Smooth muscle cell (in vitro differentiated cells): ENCODE data around the gene KRT32. TPM values are rescaled to one million over a fixed set of nuclear protein-coding genes. Genes with fewer than 3 reads are reported as not detected.
A peak's percentile ranks its signal among the peaks of the same experiment; 100 is the strongest.

Experiments
- DNase-seq: peaks from one replicate; lab custom pipeline; 2025; ENCODE audit not compliant: unreplicated experiment; lab: John Stamatoyannopoulos, UW
- H2AFZ ChIP-seq: fragments of 200-600 bp; sonication (generic); 2 replicates; pipeline ENCODE4 v1.6.0; 2016; ENCODE audit warnings: antibody characterized with exemption, low read depth, mild to moderate bottlenecking
- H3F3A ChIP-seq: fragments of 200-600 bp; sonication (generic); 2 replicates; pipeline ENCODE4 v1.6.0; 2017; ENCODE audit warnings: antibody characterized with exemption, low read depth
- H3K27ac ChIP-seq: fragments of 200-600 bp; sonication (generic); 2 replicates; pipeline ENCODE4 v1.5.1; 2016; ENCODE audit warnings: low read depth, mild to moderate bottlenecking
- H3K27me3 ChIP-seq: fragments of 200-600 bp; sonication (generic); 2 replicates; pipeline ENCODE4 v1.6.1; 2016; ENCODE audit warnings: low read depth, mild to moderate bottlenecking
- H3K36me3 ChIP-seq: fragments of 200-600 bp; sonication (generic); 2 replicates; pipeline ENCODE4 v1.5.1; 2016; ENCODE audit warnings: low read depth
- H3K4me1 ChIP-seq: fragments of 200-600 bp; sonication (generic); 2 replicates; pipeline ENCODE4 v1.5.1; 2016; ENCODE audit warnings: low read depth
- H3K4me2 ChIP-seq: fragments of 200-600 bp; sonication (generic); 2 replicates; pipeline ENCODE4 v1.6.0; 2016; ENCODE audit warnings: mild to moderate bottlenecking
- H3K4me3 ChIP-seq: fragments of 200-600 bp; sonication (generic); 2 replicates; pipeline ENCODE4 v1.5.1; 2016; ENCODE audit warnings: mild to moderate bottlenecking
- H3K79me2 ChIP-seq: fragments of 200-600 bp; sonication (generic); 2 replicates; pipeline ENCODE4 v1.6.0; 2016; ENCODE audit warnings: low read depth, mild to moderate bottlenecking
- H3K9ac ChIP-seq: fragments of 200-600 bp; sonication (generic); 2 replicates; pipeline ENCODE4 v1.6.0; 2016; ENCODE audit warnings: low read depth
- H3K9me3 ChIP-seq: fragments of 200-600 bp; sonication (generic); replicated peaks from 2 replicates; pipeline ENCODE4 v1.5.1; 2016; ENCODE audit warnings: low read depth
- H4K20me1 ChIP-seq: fragments of 200-600 bp; sonication (generic); 2 replicates; pipeline ENCODE4 v1.6.0; 2016; ENCODE audit warnings: low read depth
- WGBS: methylation state at CpG from one replicate; pipeline ENCODE4 v1.1.7; 2016; ENCODE audit warnings: low lambda C conversion rate; 5-methylcytosine and 5-hydroxymethylcytosine counted together
- polyA plus RNA-seq: library from polyadenylated mRNA; unstranded; fragments of >200 nt; fragmentation: Nextera tagmentation; extraction: Ambion mirVana; gene quantifications from 2 replicates; pipeline ENCODE4 v1.2.1, GENCODE V29; 2016
- total RNA-seq: library from RNA; depleted of rRNA; stranded (reverse); fragments of >200 nt; gene quantifications from 2 replicates; pipeline ENCODE4 v1.2.3, GENCODE V29; 2014
- TF ChIP-seq, protein P1 (sequence below): fragments of 200-600 bp; sonication (generic); IDR thresholded peaks from 2 replicates; pipeline ENCODE4 v1.5.1; 2017; ENCODE audit warnings: borderline replicate concordance, mild to moderate bottlenecking, antibody characterized with exemption; ENCODE audit not compliant: insufficient read depth, poor library complexity, severe bottlenecking

Gene KRT32
- total and polyA plus RNA-seq, 2 experiments from 2014 or later: not detected

DNA sequence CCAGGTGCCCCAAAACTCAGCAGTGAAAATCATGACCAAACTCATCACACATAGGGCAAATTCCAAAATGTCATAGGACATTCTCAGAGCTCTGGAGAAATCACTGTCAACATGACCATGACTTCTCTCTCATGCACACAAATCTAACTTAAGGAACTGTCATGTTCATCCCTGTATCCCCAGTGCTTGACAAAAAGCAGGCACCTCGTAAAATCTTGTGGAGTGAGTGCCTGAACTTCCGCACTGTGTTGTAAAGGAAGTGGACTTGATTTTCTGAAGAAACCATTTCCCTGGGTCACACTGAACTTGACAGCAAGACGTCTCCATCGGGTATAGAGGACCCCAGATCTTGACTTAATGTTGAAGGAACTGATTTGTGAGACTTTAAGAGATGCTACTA lies 45.6 kb downstream of the KRT32 start:
- Histone ChIP-seq H4K20me1 (no peaks in the 10 kb centered on the region), H2AFZ (no peak overlapping the region), H3K9ac (no peak overlapping the region), H3F3A (no peaks in the 10 kb centered on the region), H3K4me1 (no peaks in the 10 kb centered on the region), H3K36me3 (no peaks in the 10 kb centered on the region), H3K9me3 (no peaks in the 10 kb centered on the region), H3K79me2 (no peaks in the 10 kb centered on the region), H3K4me2 (peak overlapping the region; percentile 29), H3K4me3 (no peak overlapping the region), H3K27me3 (no peaks in the 10 kb centered on the region), H3K27ac (peak overlapping the region; percentile 26)
- DNase-seq: no peak
- TF ChIP-seq, protein P1, sequence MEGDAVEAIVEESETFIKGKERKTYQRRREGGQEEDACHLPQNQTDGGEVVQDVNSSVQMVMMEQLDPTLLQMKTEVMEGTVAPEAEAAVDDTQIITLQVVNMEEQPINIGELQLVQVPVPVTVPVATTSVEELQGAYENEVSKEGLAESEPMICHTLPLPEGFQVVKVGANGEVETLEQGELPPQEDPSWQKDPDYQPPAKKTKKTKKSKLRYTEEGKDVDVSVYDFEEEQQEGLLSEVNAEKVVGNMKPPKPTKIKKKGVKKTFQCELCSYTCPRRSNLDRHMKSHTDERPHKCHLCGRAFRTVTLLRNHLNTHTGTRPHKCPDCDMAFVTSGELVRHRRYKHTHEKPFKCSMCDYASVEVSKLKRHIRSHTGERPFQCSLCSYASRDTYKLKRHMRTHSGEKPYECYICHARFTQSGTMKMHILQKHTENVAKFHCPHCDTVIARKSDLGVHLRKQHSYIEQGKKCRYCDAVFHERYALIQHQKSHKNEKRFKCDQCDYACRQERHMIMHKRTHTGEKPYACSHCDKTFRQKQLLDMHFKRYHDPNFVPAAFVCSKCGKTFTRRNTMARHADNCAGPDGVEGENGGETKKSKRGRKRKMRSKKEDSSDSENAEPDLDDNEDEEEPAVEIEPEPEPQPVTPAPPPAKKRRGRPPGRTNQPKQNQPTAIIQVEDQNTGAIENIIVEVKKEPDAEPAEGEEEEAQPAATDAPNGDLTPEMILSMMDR: no peak
- 33% methylated on average over 4 of the region's 4 CpGs for WGBS

DNA sequence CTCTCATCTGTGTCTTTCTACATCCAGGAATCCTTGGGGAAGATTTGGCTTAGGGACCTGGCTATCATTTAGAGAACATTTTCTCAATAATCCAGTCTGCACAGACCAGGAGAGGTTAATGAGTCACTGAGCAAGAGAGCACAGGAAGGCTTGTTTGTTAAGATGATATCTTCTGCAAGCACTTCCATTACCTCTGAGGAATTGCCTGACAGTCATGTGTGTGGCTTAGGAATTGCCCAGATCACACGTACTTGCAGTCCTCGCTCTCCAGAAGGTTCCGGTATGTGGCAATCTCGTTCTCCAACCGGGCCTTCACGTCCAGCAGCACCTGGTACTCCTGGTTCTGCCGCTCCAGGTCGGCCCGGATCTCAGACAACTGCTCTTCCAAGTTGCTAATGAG lies 46.1 kb downstream of the KRT32 start:
- no peak for DNase-seq
- Histone ChIP-seq H4K20me1 (no peaks in the 10 kb centered on the region), H3K27ac (peak overlapping the region; percentile 26), H3K27me3 (no peaks in the 10 kb centered on the region), H3K9me3 (no peaks in the 10 kb centered on the region), H3K36me3 (no peaks in the 10 kb centered on the region), H3K4me3 (no peak overlapping the region), H2AFZ (no peak overlapping the region), H3K9ac (no peak overlapping the region), H3K79me2 (no peaks in the 10 kb centered on the region), H3K4me1 (no peaks in the 10 kb centered on the region), H3F3A (no peaks in the 10 kb centered on the region), H3K4me2 (peak overlapping the region; percentile 29)
- WGBS: 63% methylated on average over 9 of the region's 9 CpGs
- TF ChIP-seq, protein P1: no peak

DNA sequence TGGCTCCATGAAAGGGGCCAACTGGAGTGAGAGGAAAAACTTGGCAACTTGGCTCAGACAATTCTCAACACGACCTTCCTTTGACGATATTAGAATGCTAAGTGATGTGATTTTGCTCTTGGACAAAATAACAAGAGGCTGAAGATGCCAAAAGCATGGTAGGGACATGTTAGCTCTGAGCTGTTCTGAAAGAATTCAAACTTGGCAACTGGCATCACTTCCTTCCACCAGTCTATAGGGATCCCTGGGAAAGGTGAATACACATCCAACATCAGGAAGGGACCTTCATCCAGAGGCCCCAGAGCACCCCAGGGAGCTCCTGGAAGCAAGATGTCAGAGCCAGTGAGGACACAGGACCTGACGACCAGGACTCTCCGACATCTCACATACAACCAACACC lies 47.1 kb downstream of the KRT32 start:
- TF ChIP-seq, protein P1: no peak
- Histone ChIP-seq H4K20me1 (no peaks in the 10 kb centered on the region), H3K27me3 (no peaks in the 10 kb centered on the region), H3F3A (no peaks in the 10 kb centered on the region), H3K27ac (no peak overlapping the region), H2AFZ (no peak overlapping the region), H3K9me3 (no peaks in the 10 kb centered on the region), H3K4me3 (no peak overlapping the region), H3K4me1 (no peaks in the 10 kb centered on the region), H3K79me2 (no peaks in the 10 kb centered on the region), H3K36me3 (no peaks in the 10 kb centered on the region), H3K9ac (no peak overlapping the region), H3K4me2 (no peak overlapping the region)
- 87% methylated on average over 4 of the region's 4 CpGs for WGBS
- no peak for DNase-seq

DNA sequence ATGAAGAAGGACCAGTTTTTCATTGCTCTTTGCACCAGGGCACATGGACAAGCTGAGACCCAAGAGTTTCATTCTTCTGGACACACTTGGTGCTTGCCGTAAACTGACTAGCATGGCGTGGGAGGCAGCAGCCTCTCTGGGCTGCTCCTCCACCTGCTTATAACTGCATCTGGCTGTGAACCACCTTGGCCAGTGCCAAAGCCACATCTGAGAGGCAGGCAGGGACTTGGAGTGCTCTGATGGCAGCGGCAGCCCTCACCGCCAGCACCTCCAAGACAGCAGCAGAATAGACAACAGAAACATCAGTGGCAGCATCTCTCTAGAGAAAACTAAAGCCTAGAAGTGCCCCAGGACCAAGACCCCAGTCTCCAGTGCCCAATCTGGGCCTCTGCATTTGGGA lies 47.5 kb downstream of the KRT32 start:
- WGBS: 98% methylated on average over 4 of the region's 4 CpGs
- Histone ChIP-seq H2AFZ (no peak overlapping the region), H4K20me1 (no peaks in the 10 kb centered on the region), H3K4me1 (no peaks in the 10 kb centered on the region), H3K4me3 (no peak overlapping the region), H3K9me3 (no peaks in the 10 kb centered on the region), H3K27me3 (no peaks in the 10 kb centered on the region), H3K79me2 (no peaks in the 10 kb centered on the region), H3K36me3 (no peaks in the 10 kb centered on the region), H3K4me2 (no peak overlapping the region), H3K9ac (no peak overlapping the region), H3F3A (no peaks in the 10 kb centered on the region), H3K27ac (no peak overlapping the region)
- TF ChIP-seq, protein P1: no peak
- DNase-seq: no peak
